Activated CD4-positive, alpha-beta memory T cell treated with anti-CD3 and anti-CD28 coated beads, Interleukin-2, amount 10 ng/mL, durations not matched to agents 7 days and 5 days (primary cell): ENCODE measurements around the gene MYL12B. TPM values are rescaled to one million over a fixed set of nuclear protein-coding genes. Genes with fewer than 3 reads are reported as not detected.

Source experiments
- CTCF ChIA-PET: fragments of 350-600 bp; sonication (Branson Sonifier 250); formaldehyde crosslinking; loops from one replicate; lab custom pipeline; 2021; ENCODE audit warnings: antibody characterized with exemption, inconsistent platforms; lab: Charles Lee
- POLR2A ChIA-PET: fragments of 350-600 bp; sonication (Branson Sonifier 250); formaldehyde crosslinking; loops from one replicate; lab custom pipeline; 2021; ENCODE audit warnings: antibody characterized with exemption; lab: Charles Lee
- DNase-seq: peaks from one replicate; pipeline ENCODE4 v3.0.0-alpha.2; 2020
- H3K27ac Mint-ChIP-seq: one replicate; pipeline ENCODE4 v1.8.0; 2021; ENCODE audit warnings: mild to moderate bottlenecking, mixed read lengths
- H3K27me3 Mint-ChIP-seq: one replicate; pipeline ENCODE4 v1.8.0; 2021; ENCODE audit warnings: mixed read lengths
- H3K36me3 Mint-ChIP-seq: one replicate; pipeline ENCODE4 v1.8.0; 2021; ENCODE audit warnings: low read depth, mixed read lengths
- H3K4me1 Mint-ChIP-seq: one replicate; pipeline ENCODE4 v1.8.0; 2021; ENCODE audit warnings: mixed read lengths
- H3K4me3 Mint-ChIP-seq: one replicate; pipeline ENCODE4 v1.8.0; 2021; ENCODE audit warnings: mild to moderate bottlenecking, mixed read lengths
- H3K9me3 Mint-ChIP-seq: one replicate; pipeline ENCODE4 v1.8.0; 2021; ENCODE audit warnings: mixed read lengths
- total RNA-seq, 2 experiments: library from RNA; stranded (reverse); gene quantifications; one replicate each; pipeline ENCODE4 v1.2.3, GENCODE V29; 2021

Gene MYL12B
- total RNA-seq, 2 experiments from 2014 or later: 371 to 378 TPM

GRCh38 chr18:3254725-3255124, 7.2 kb upstream of the MYL12B start:
- Mint-ChIP-seq H3K4me1 (peaks cover 85% of the 10 kb centered on the region), H3K36me3 (peaks cover 92% of the 10 kb centered on the region), H3K27ac (peak overlapping the region; percentile 2), H3K27me3 (no peaks in the 10 kb centered on the region), H3K9me3 (no peaks in the 10 kb centered on the region), H3K4me3 (no peak overlapping the region)
- POLR2A ChIA-PET: interaction anchor here (1.3 to 2.6 kb wide), 2 partner anchors 8 to 12 kb away, joined by 3 to 19 read pairs; partner anchors contain the start of gene MYL12A
- CTCF ChIA-PET: no interaction called here
- no peak for DNase-seq

GRCh38 chr18:3255611-3256165, 6.2 kb upstream of the MYL12B start:
- Mint-ChIP-seq H3K27me3 (no peaks in the 10 kb centered on the region), H3K4me3 (no peak overlapping the region), H3K27ac (peak overlapping the region; percentile 2), H3K36me3 (peaks cover 83% of the 10 kb centered on the region), H3K9me3 (no peaks in the 10 kb centered on the region), H3K4me1 (peaks cover 88% of the 10 kb centered on the region)
- DNase-seq: no peak
- POLR2A ChIA-PET: interaction anchor here (1.0 to 2.6 kb wide), 2 partner anchors 9 to 42 kb away, joined by 3 to 19 read pairs; partner anchors contain the start of gene MYL12A
- CTCF ChIA-PET: interaction anchor here (1.1 kb wide), 1 partner anchor 42 kb away, joined by 3 read pairs; no protein-coding TSS in a partner anchor

- no peak overlapping the region for H3K4me3 Mint-ChIP-seq
- peaks cover 76% of the 10 kb centered on the region for H3K36me3 Mint-ChIP-seq
- ChIA-PET POLR2A (interaction anchor here (2.6 kb wide), 1 partner anchor 10 kb away, joined by 19 read pairs; the partner anchor contains the start of gene MYL12A), CTCF (interaction anchor here (1.0 to 1.1 kb wide), 2 partner anchors 41 to 329 kb away, joined by 3 read pairs; no protein-coding TSS in a partner anchor)
- H3K27ac Mint-ChIP-seq: peak overlapping the region; percentile 62
- H3K27me3 Mint-ChIP-seq: no peaks in the 10 kb centered on the region
- H3K9me3 Mint-ChIP-seq: no peaks in the 10 kb centered on the region
- H3K4me1 Mint-ChIP-seq: peaks cover 83% of the 10 kb centered on the region
- DNase-seq: no peak
Measured at GRCh38 chr18:3256693-3257626, 5.0 kb upstream of the MYL12B start.

GRCh38 chr18:3257627-3258120, 4.3 kb upstream of the MYL12B start:
- POLR2A ChIA-PET: interaction anchor here (1.0 to 2.6 kb wide), 2 partner anchors 8 to 11 kb away, joined by 4 to 19 read pairs; partner anchors contain the start of gene MYL12A
- no peaks in the 10 kb centered on the region for H3K9me3 Mint-ChIP-seq

GRCh38 chr18:3260995-3261372, 949 bp upstream of the MYL12B start:
- CTCF ChIA-PET: interaction anchor here (0.6 to 2.5 kb wide), 6 partner anchors 11 to 821 kb away, joined by 3 to 16 read pairs (median 4); partner anchors contain the start of gene MYL12A
- Mint-ChIP-seq H3K4me3 (peak overlapping the region; percentile 89), H3K9me3 (no peaks in the 10 kb centered on the region), H3K36me3 (peaks cover 65% of the 10 kb centered on the region), H3K27ac (peak overlapping the region; percentile 99), H3K27me3 (no peaks in the 10 kb centered on the region), H3K4me1 (peaks cover 68% of the 10 kb centered on the region)
- DNase-seq: no peak
- POLR2A ChIA-PET: interaction anchor here (0.5 to 3.5 kb wide), 24 partner anchors 12 to 688 kb away, joined by 3 to 292 read pairs (median 5); partner anchors contain the start of genes MYL12A and MYOM1

More at GRCh38 chr18:3257627-3258120, 4.3 kb upstream of the MYL12B start:
- no peak for DNase-seq
- CTCF ChIA-PET: interaction anchor here (1.0 kb wide), 1 partner anchor 328 kb away, joined by 3 read pairs; no protein-coding TSS in a partner anchor
- Mint-ChIP-seq H3K36me3 (peaks cover 73% of the 10 kb centered on the region), H3K27me3 (no peaks in the 10 kb centered on the region), H3K4me3 (no peak overlapping the region), H3K27ac (peak overlapping the region; percentile 62), H3K4me1 (peaks cover 78% of the 10 kb centered on the region)

- CTCF ChIA-PET: interaction anchor here (0.6 to 2.2 kb wide), 5 partner anchors 15 to 332 kb away, joined by 4 to 13 read pairs (median 4); partner anchors contain the start of gene MYL12A
- H3K4me1 Mint-ChIP-seq: peaks cover 70% of the 10 kb centered on the region
- H3K27ac Mint-ChIP-seq: peak overlapping the region; percentile 99
- H3K4me3 Mint-ChIP-seq: peak overlapping the region; percentile 89
- peak; percentile 52 for DNase-seq
- H3K27me3 Mint-ChIP-seq: no peaks in the 10 kb centered on the region
- peaks cover 62% of the 10 kb centered on the region for H3K36me3 Mint-ChIP-seq
- POLR2A ChIA-PET: interaction anchor here (0.5 to 4.5 kb wide), 29 partner anchors 12 to 657 kb away, joined by 3 to 292 read pairs (median 5); partner anchors contain the start of gene MYL12A
- no peaks in the 10 kb centered on the region for H3K9me3 Mint-ChIP-seq
Measured at GRCh38 chr18:3262234-3263131, 550 bp downstream of the MYL12B start.

- ChIA-PET POLR2A (interaction anchor here (0.7 to 4.5 kb wide), 19 partner anchors 14 to 361 kb away, joined by 3 to 130 read pairs (median 3); partner anchors contain the start of gene MYL12A), CTCF (interaction anchor here (0.6 to 2.6 kb wide), 9 partner anchors 12 to 331 kb away, joined by 3 to 10 read pairs (median 5); partner anchors contain the start of gene MYL12A)
- Mint-ChIP-seq H3K4me3 (peak overlapping the region; percentile 89), H3K27me3 (no peaks in the 10 kb centered on the region), H3K27ac (peak overlapping the region; percentile 83), H3K36me3 (peaks cover 55% of the 10 kb centered on the region), H3K4me1 (peaks cover 67% of the 10 kb centered on the region), H3K9me3 (no peaks in the 10 kb centered on the region)
- no peak for DNase-seq
Measured at GRCh38 chr18:3263132-3263700, 1.3 kb downstream of the MYL12B start.

GRCh38 chr18:3264362-3264761, 2.4 kb downstream of the MYL12B start:
- DNase-seq: no peak

GRCh38 chr18:3265564-3266033, 3.7 kb downstream of the MYL12B start:
- ChIA-PET CTCF (interaction anchor here (1.2 to 2.6 kb wide), 2 partner anchors 20 to 32 kb away, joined by 3 to 8 read pairs; no protein-coding TSS in a partner anchor), POLR2A (interaction anchor here (1.2 to 4.5 kb wide), 2 partner anchors 16 to 32 kb away, joined by 3 to 130 read pairs; partner anchors contain the start of gene MYL12A)
- Mint-ChIP-seq H3K4me3 (peak overlapping the region; percentile 1), H3K9me3 (no peaks in the 10 kb centered on the region), H3K27me3 (no peaks in the 10 kb centered on the region), H3K36me3 (peaks cover 58% of the 10 kb centered on the region), H3K27ac (no peak overlapping the region), H3K4me1 (peaks cover 65% of the 10 kb centered on the region)
- DNase-seq: no peak

More at GRCh38 chr18:3264362-3264761, 2.4 kb downstream of the MYL12B start:
- Mint-ChIP-seq H3K9me3 (no peaks in the 10 kb centered on the region), H3K27ac (peak overlapping the region; percentile 44), H3K4me3 (peak overlapping the region; percentile 8), H3K36me3 (peaks cover 55% of the 10 kb centered on the region), H3K27me3 (no peaks in the 10 kb centered on the region), H3K4me1 (peaks cover 68% of the 10 kb centered on the region)
- ChIA-PET POLR2A (interaction anchor here (1.1 to 4.5 kb wide), 6 partner anchors 15 to 344 kb away, joined by 4 to 130 read pairs (median 14); partner anchors contain the start of gene MYL12A), CTCF (interaction anchor here (0.7 to 2.6 kb wide), 5 partner anchors 12 to 402 kb away, joined by 3 to 10 read pairs (median 5); no protein-coding TSS in a partner anchor)

- no peaks in the 10 kb centered on the region for H3K9me3 Mint-ChIP-seq
- POLR2A ChIA-PET: interaction anchor here (1.0 to 4.5 kb wide), 3 partner anchors 11 to 31 kb away, joined by 3 to 130 read pairs (median 3); partner anchors contain the start of gene MYL12A
- H3K27me3 Mint-ChIP-seq: no peaks in the 10 kb centered on the region
- H3K4me1 Mint-ChIP-seq: peaks cover 62% of the 10 kb centered on the region
- CTCF ChIA-PET: interaction anchor here (1.2 to 2.6 kb wide), 2 partner anchors 21 to 32 kb away, joined by 3 to 8 read pairs; no protein-coding TSS in a partner anchor
- DNase-seq: no peak
- H3K4me3 Mint-ChIP-seq: no peak overlapping the region
- peaks cover 57% of the 10 kb centered on the region for H3K36me3 Mint-ChIP-seq
- H3K27ac Mint-ChIP-seq: no peak overlapping the region
Measured at GRCh38 chr18:3266062-3266608, 4.2 kb downstream of the MYL12B start.
